GM23338 (cell line): ENCODE results near the gene IL12RB1. TPM values are rescaled to one million over a fixed set of nuclear protein-coding genes. Genes with fewer than 3 reads are reported as not detected.

Experiments used
- ATAC-seq: fragments of 200-7000 bp; cut with Tn5 transposase; 3 replicates; pipeline ENCODE4 v1.9.1; 2020
- DNase-seq: peaks from one replicate; pipeline ENCODE4 v3.0.0-alpha.2; 2015; ENCODE audit warnings: low spot score
- H2AFZ ChIP-seq: fragments of 200-600 bp; sonication (generic); 2 replicates; pipeline ENCODE4 v1.8.0; 2016; ENCODE audit warnings: antibody characterized with exemption, mild to moderate bottlenecking, moderate library complexity
- H3F3A ChIP-seq: fragments of 200-600 bp; sonication (generic); replicated peaks from 2 replicates; pipeline ENCODE4 v1.8.0; 2017; ENCODE audit warnings: antibody characterized with exemption, mixed run types, low read depth
- H3K27ac ChIP-seq: fragments of 200-600 bp; sonication (generic); 2 replicates; pipeline ENCODE4 v1.6.1; 2016; ENCODE audit warnings: low read depth
- H3K27me3 ChIP-seq: fragments of 200-600 bp; sonication (generic); 2 replicates; pipeline ENCODE4 v1.8.0; 2016; ENCODE audit warnings: mild to moderate bottlenecking, mixed run types, moderate library complexity; ENCODE audit not compliant: insufficient read depth
- H3K36me3 ChIP-seq: fragments of 200-600 bp; sonication (generic); 2 replicates; pipeline ENCODE4 v1.8.0; 2016; ENCODE audit warnings: mild to moderate bottlenecking; ENCODE audit not compliant: insufficient read depth
- H3K4me1 ChIP-seq: fragments of 200-600 bp; sonication (generic); 2 replicates; pipeline ENCODE4 v1.8.0; 2016; ENCODE audit warnings: mild to moderate bottlenecking, moderate library complexity; ENCODE audit not compliant: insufficient read depth
- H3K4me2 ChIP-seq: fragments of 200-600 bp; sonication (generic); 2 replicates; pipeline ENCODE4 v1.7.1; 2017; ENCODE audit warnings: mixed run types
- H3K4me3 ChIP-seq: fragments of 200-600 bp; sonication (generic); 2 replicates; pipeline ENCODE4 v1.6.1; 2016; ENCODE audit warnings: mixed run types
- H3K79me2 ChIP-seq: fragments of 200-600 bp; sonication (generic); replicated peaks from 2 replicates; pipeline ENCODE4 v1.8.0; 2017; ENCODE audit warnings: mild to moderate bottlenecking; ENCODE audit not compliant: insufficient read depth
- H3K9me2 ChIP-seq: fragments of 200-600 bp; sonication (generic); 2 replicates; pipeline ENCODE4 v1.8.0; 2017; ENCODE audit not compliant: insufficient read depth
- H4K20me1 ChIP-seq: fragments of 200-600 bp; sonication (generic); replicated peaks from 2 replicates; pipeline ENCODE4 v1.8.0; 2017; ENCODE audit warnings: mild to moderate bottlenecking; ENCODE audit not compliant: insufficient read depth
- H3K27ac Mint-ChIP-seq: 2 replicates; pipeline ENCODE4 v1.8.0; 2020; ENCODE audit warnings: inconsistent platforms, mild to moderate bottlenecking, moderate library complexity, mixed read lengths
- H3K27me3 Mint-ChIP-seq: 3 replicates; pipeline ENCODE4 v1.8.0; 2022; ENCODE audit warnings: low read depth, mild to moderate bottlenecking, moderate library complexity, mixed read lengths, inconsistent platforms; ENCODE audit not compliant: insufficient read depth, poor library complexity
- H3K36me3 Mint-ChIP-seq: 3 replicates; pipeline ENCODE4 v1.8.0; 2021; ENCODE audit warnings: low read depth, mild to moderate bottlenecking, inconsistent platforms, moderate library complexity, mixed read lengths
- H3K4me1 Mint-ChIP-seq: 3 replicates; pipeline ENCODE4 v1.8.0; 2020; ENCODE audit warnings: mild to moderate bottlenecking, inconsistent platforms, mixed read lengths
- H3K4me3 Mint-ChIP-seq: 3 replicates; pipeline ENCODE4 v1.8.0; 2021; ENCODE audit warnings: moderate library complexity, mild to moderate bottlenecking, inconsistent platforms, mixed read lengths
- H3K9me3 Mint-ChIP-seq: 3 replicates; pipeline ENCODE4 v1.8.0; 2020; ENCODE audit warnings: moderate library complexity, mild to moderate bottlenecking, inconsistent platforms, mixed read lengths
- CREB1 ChIP-seq: fragments of 250-450 bp; sonication (Bioruptor Pico); IDR thresholded peaks from 2 replicates; pipeline ENCODE4 v1.5.0; 2020; ENCODE audit warnings: low read depth, mild to moderate bottlenecking, moderate library complexity
- CTCF ChIP-seq, 2 experiments: fragments of 200-600 bp in 1 of 2; sonication (generic) in 1 of 2; conservative IDR thresholded peaks; 2 replicates each; pipeline versions ENCODE4 v1.5.1 to v1.6.1; 2016 to 2017; ENCODE audit warnings: antibody characterized with exemption in 2 of 2, low read depth in 2 of 2, mild to moderate bottlenecking in 2 of 2, moderate library complexity in 1 of 2
- ETS1 ChIP-seq: IDR thresholded peaks from 2 replicates; pipeline ENCODE4 v1.6.1; 2016; ENCODE audit warnings: antibody characterized with exemption
- EZH2 ChIP-seq: fragments of 200-600 bp; sonication (generic); IDR thresholded peaks from one replicate; pipeline ENCODE4 v1.8.0; 2017; ENCODE audit warnings: antibody characterized with exemption, mild to moderate bottlenecking, low read depth; ENCODE audit not compliant: unreplicated experiment
- EZH2phosphoT487 ChIP-seq: fragments of 200-600 bp; sonication (generic); IDR thresholded peaks from one replicate; pipeline ENCODE4 v1.8.1; 2018; ENCODE audit warnings: antibody characterized with exemption; ENCODE audit not compliant: unreplicated experiment
- JUNB ChIP-seq: IDR thresholded peaks from one replicate; pipeline ENCODE4 v1.6.1; 2016; ENCODE audit warnings: antibody characterized with exemption; ENCODE audit not compliant: unreplicated experiment
- NANOG ChIP-seq: IDR thresholded peaks from 2 replicates; pipeline ENCODE4 v1.6.1; 2016; ENCODE audit warnings: antibody characterized with exemption, borderline replicate concordance
- POLR2AphosphoS5 ChIP-seq: IDR thresholded peaks from 2 replicates; pipeline ENCODE4 v1.6.1; 2016; ENCODE audit warnings: antibody characterized with exemption, low read depth
- STAT1 ChIP-seq: IDR thresholded peaks from one replicate; pipeline ENCODE4 v1.6.1; 2016; ENCODE audit warnings: antibody characterized with exemption; ENCODE audit not compliant: unreplicated experiment
- ZNF114 ChIP-seq: fragments of 250-450 bp; sonication (Bioruptor Pico); IDR thresholded peaks from 2 replicates; pipeline ENCODE4 v1.5.0; 2020; ENCODE audit warnings: mild to moderate bottlenecking, moderate library complexity
- ZNF331 ChIP-seq: fragments of 250-450 bp; sonication (Bioruptor Pico); IDR thresholded peaks from 2 replicates; pipeline ENCODE4 v1.5.0; 2020; ENCODE audit warnings: low read depth, mild to moderate bottlenecking, moderate library complexity
- polyA plus RNA-seq: library from polyadenylated mRNA; unstranded; fragments of >200 nt; fragmentation: Nextera tagmentation; extraction: Ambion mirVana; gene quantifications from 2 replicates; pipeline ENCODE4 v1.2.1, GENCODE V29; 2016
- total RNA-seq: library from RNA; depleted of rRNA; stranded (reverse); fragments of >200 nt; shearing (Covaris generic); gene quantifications from 2 replicates; pipeline ENCODE4 v1.2.3, GENCODE V29; 2014

Gene IL12RB1
- total and polyA plus RNA-seq, 2 experiments from 2014 or later = not detected

- Histone ChIP-seq H3F3A (no peaks in the 10 kb centered on the region), H3K79me2 (no peaks in the 10 kb centered on the region), H3K4me3 (no peak overlapping the region), H3K27me3 (no peaks in the 10 kb centered on the region), H3K27ac (no peak overlapping the region), H4K20me1 (no peaks in the 10 kb centered on the region), H2AFZ (no peak overlapping the region), H3K9me2 (no peaks in the 10 kb centered on the region), H3K4me2 (no peak overlapping the region), H3K4me1 (no peaks in the 10 kb centered on the region), H3K36me3 (no peaks in the 10 kb centered on the region)
- H3K4me3 Mint-ChIP-seq = no peak overlapping the region
- H3K9me3 Mint-ChIP-seq = no peaks in the 10 kb centered on the region
- DNase-seq = no peak
- peak; percentile 73 for ATAC-seq
- TF ChIP-seq EZH2phosphoT487 = no peak
- no peak for TF ChIP-seq NANOG
- TF ChIP-seq ZNF331 (CRISPR knock-in tag) = no peak
- TF ChIP-seq EZH2 = no peak
- no peak for TF ChIP-seq CTCF (conservative IDR thresholded peaks at IDR 0.05; ENCODE audit: low read depth in 2 of 2)
- TF ChIP-seq CREB1 (CRISPR knock-in tag) = no peak
- TF ChIP-seq STAT1 = no peak
- TF ChIP-seq POLR2AphosphoS5 = no peak
- no peaks in the 10 kb centered on the region for H3K4me1 Mint-ChIP-seq
- no peaks in the 10 kb centered on the region; the same call in 2 of the 3 replicates for H3K36me3 Mint-ChIP-seq
- peaks cover 10% of the 10 kb centered on the region for H3K27me3 Mint-ChIP-seq
- H3K27ac Mint-ChIP-seq = no peak overlapping the region
Measured at GRCh38 chr19:18051887-18052286, 34.8 kb downstream of the IL12RB1 start.

- no peak overlapping the region for H2AFZ ChIP-seq
- DNase-seq (no peak), ATAC-seq (no peak)
- no peaks in the 10 kb centered on the region for H3K4me1 ChIP-seq
- no peaks in the 10 kb centered on the region for H3K36me3 ChIP-seq
- H3K36me3 Mint-ChIP-seq = no peaks in the 10 kb centered on the region; the same call in 2 of the 3 replicates
- H3K4me2 ChIP-seq = no peak overlapping the region
- peaks cover 7% of the 10 kb centered on the region; the same call in 2 of the 3 replicates for H3K4me1 Mint-ChIP-seq
- H3K9me2 ChIP-seq = no peaks in the 10 kb centered on the region
- no peaks in the 10 kb centered on the region for H3K9me3 Mint-ChIP-seq
- H3K27ac Mint-ChIP-seq = no peak overlapping the region
- H3K27me3 ChIP-seq = no peaks in the 10 kb centered on the region
- no peak overlapping the region for H3K4me3 Mint-ChIP-seq
- no peaks in the 10 kb centered on the region for H3F3A ChIP-seq
- H3K27ac ChIP-seq = no peak overlapping the region
- no peaks in the 10 kb centered on the region for H4K20me1 ChIP-seq
- H3K79me2 ChIP-seq = no peaks in the 10 kb centered on the region
- H3K4me3 ChIP-seq = no peak overlapping the region
- H3K27me3 Mint-ChIP-seq = peaks cover 17% of the 10 kb centered on the region
- TF ChIP-seq ZNF331 (CRISPR knock-in tag) (no peak), EZH2phosphoT487 (no peak), ETS1 (no peak), ZNF114 (CRISPR knock-in tag) (no peak), NANOG (no peak), JUNB (no peak), EZH2 (no peak), CREB1 (CRISPR knock-in tag) (no peak), POLR2AphosphoS5 (no peak), CTCF (conservative IDR thresholded peaks at IDR 0.05; ENCODE audit: low read depth in 2 of 2) (no peak)
Measured at GRCh38 chr19:18049385-18049784, 37.3 kb downstream of the IL12RB1 start.
